Measurements from ENCODE around the gene INPP5D. TPM values are rescaled to one million over a fixed set of nuclear protein-coding genes. Genes with fewer than 3 reads are reported as not detected.

INPP5D gene
- total RNA-seq, 3 donors from 2014 or later = 8.2 to 14.4 (median 9.1) TPM

- no peaks in the 10 kb centered on the region for H3K4me1 ChIP-seq (ENCODE audit: low read depth)
- intact Hi-C loops (cut with DNase I, micrococcal nuclease) = no loop called here
- DNase-seq = no peak
- H3K9me3 ChIP-seq = no peaks in the 10 kb centered on the region
- no peak overlapping the region for H3K4me3 ChIP-seq
- no peak for TF ChIP-seq CTCF (IDR thresholded peaks at IDR 0.05)
- H3K36me3 ChIP-seq (ENCODE audit: low read depth) = no peaks in the 10 kb centered on the region
- no peak for ATAC-seq
Observed at GRCh38 chr2:233034091-233034882, 25.9 kb upstream of the INPP5D start.

- TF ChIP-seq CTCF (IDR thresholded peaks at IDR 0.05) = no peak
- H3K9me3 ChIP-seq = no peaks in the 10 kb centered on the region
Observed at GRCh38 chr2:233035426-233036161, 24.5 kb upstream of the INPP5D start.

GRCh38 chr2:233036162-233036838, 23.8 kb upstream of the INPP5D start:
- Histone ChIP-seq H3K9me3 (no peaks in the 10 kb centered on the region), H3K4me1 (ENCODE audit: low read depth) (no peaks in the 10 kb centered on the region), H3K4me3 (no peak overlapping the region), H3K36me3 (ENCODE audit: low read depth) (no peaks in the 10 kb centered on the region)
- DNase-seq (no peak), ATAC-seq (no peak)
- no peak for TF ChIP-seq CTCF (IDR thresholded peaks at IDR 0.05)
- intact Hi-C loops (cut with DNase I, micrococcal nuclease) = no loop called here

More at GRCh38 chr2:233035426-233036161, 24.5 kb upstream of the INPP5D start:
- Histone ChIP-seq H3K36me3 (ENCODE audit: low read depth) (no peaks in the 10 kb centered on the region), H3K4me3 (no peak overlapping the region), H3K4me1 (ENCODE audit: low read depth) (no peaks in the 10 kb centered on the region)
- no peak for ATAC-seq
- DNase-seq = no peak
- intact Hi-C loops (cut with DNase I, micrococcal nuclease) = no loop called here

- Histone ChIP-seq H3K36me3 (ENCODE audit: low read depth) (no peaks in the 10 kb centered on the region), H3K9me3 (no peaks in the 10 kb centered on the region), H3K4me1 (ENCODE audit: low read depth) (no peaks in the 10 kb centered on the region), H3K4me3 (no peak overlapping the region)
- TF ChIP-seq CTCF (IDR thresholded peaks at IDR 0.05) = no peak
- DNase-seq (no peak), ATAC-seq (no peak)
- intact Hi-C loops (cut with DNase I, micrococcal nuclease) = no loop called here
Observed at GRCh38 chr2:233037078-233037477, 23.1 kb upstream of the INPP5D start.

- no peak overlapping the region for H3K4me3 ChIP-seq
- no peaks in the 10 kb centered on the region for H3K36me3 ChIP-seq (ENCODE audit: low read depth)
- no peaks in the 10 kb centered on the region for H3K9me3 ChIP-seq
- TF ChIP-seq CTCF (IDR thresholded peaks at IDR 0.05) = no peak
- no peak for ATAC-seq
- intact Hi-C loops (cut with DNase I, micrococcal nuclease) = no loop called here
- no peak for DNase-seq
- no peaks in the 10 kb centered on the region for H3K4me1 ChIP-seq (ENCODE audit: low read depth)
Observed at GRCh38 chr2:233039212-233039845, 20.8 kb upstream of the INPP5D start.
